Endodermal cell (in vitro differentiated cells): ENCODE data around the gene PCSK4. TPM values are rescaled to one million over a fixed set of nuclear protein-coding genes. Genes with fewer than 3 reads are reported as not detected.

Source experiments
- DNase-seq: peaks from one replicate; pipeline ENCODE4 v3.0.0-alpha.2; 2017
- H3K27ac ChIP-seq: 2 replicates; pipeline ENCODE4 v1.5.1; 2013; ENCODE audit warnings: mild to moderate bottlenecking, low read depth, low read length, moderate library complexity
- H3K27me3 ChIP-seq: 2 replicates; pipeline ENCODE4 v1.6.1; 2013; ENCODE audit warnings: mild to moderate bottlenecking, low read length, moderate library complexity; ENCODE audit not compliant: insufficient read depth, control insufficient read depth, poor library complexity, severe bottlenecking
- H3K36me3 ChIP-seq: 2 replicates; pipeline ENCODE4 v1.7.0; 2013; ENCODE audit warnings: mild to moderate bottlenecking, low read length, moderate library complexity; ENCODE audit not compliant: control insufficient read depth, insufficient read depth
- H3K4me1 ChIP-seq: one replicate; pipeline ENCODE4 v1.7.0; 2013; ENCODE audit warnings: low read length; ENCODE audit not compliant: control insufficient read depth, insufficient read depth
- H3K4me3 ChIP-seq: 2 replicates; pipeline ENCODE4 v1.5.1; 2013; ENCODE audit warnings: mild to moderate bottlenecking, low read length, moderate library complexity
- H3K9ac ChIP-seq: 2 replicates; pipeline ENCODE4 v1.6.1; 2013; ENCODE audit warnings: mild to moderate bottlenecking, low read length, moderate library complexity; ENCODE audit not compliant: poor library complexity, severe bottlenecking; ENCODE audit errors: extremely low read depth
- H3K9me3 ChIP-seq: 2 replicates; pipeline ENCODE4 v1.6.1; 2013; ENCODE audit warnings: mild to moderate bottlenecking, low read length, moderate library complexity; ENCODE audit not compliant: control insufficient read depth
- H3K27ac Mint-ChIP-seq: 2 replicates; pipeline ENCODE4 v1.8.0; 2020; ENCODE audit warnings: mixed read lengths
- H3K27me3 Mint-ChIP-seq: 2 replicates; pipeline ENCODE4 v1.8.0; 2021; ENCODE audit warnings: mild to moderate bottlenecking, mixed read lengths; ENCODE audit not compliant: insufficient read depth
- H3K36me3 Mint-ChIP-seq: 2 replicates; pipeline ENCODE4 v1.8.0; 2020; ENCODE audit warnings: low read depth, mixed read lengths
- H3K4me1 Mint-ChIP-seq: 2 replicates; pipeline ENCODE4 v1.8.0; 2020; ENCODE audit warnings: mixed read lengths
- H3K4me3 Mint-ChIP-seq: 2 replicates; pipeline ENCODE4 v1.8.0; 2020; ENCODE audit warnings: mild to moderate bottlenecking, moderate library complexity, mixed read lengths
- H3K9me3 Mint-ChIP-seq: 2 replicates; pipeline ENCODE4 v1.8.0; 2020; ENCODE audit warnings: mild to moderate bottlenecking, mixed read lengths
- WGBS, 2 experiments: methylation state at CpG; one replicate each; pipeline versions ENCODE4 v1.1.5 to v1.1.7; 2013; ENCODE audit warnings: missing lambda C conversion rate in 2 of 2, mixed read lengths in 1 of 2; ENCODE audit not compliant: insufficient coverage in 1 of 2, insufficient read length in 1 of 2; 5-methylcytosine and 5-hydroxymethylcytosine counted together
- total RNA-seq, 2 donors: library from RNA; stranded (reverse); fragmentation: NEBNext Ultra II Directional in 1 of 2; extraction: Animal tissue kit (Norgen Biotek cat#: 25700) in 1 of 2; gene quantifications; 2 replicates in 1 of 2; 3 replicates in 1 of 2; pipeline ENCODE4 v1.2.1, GENCODE V29; 2021
- TF ChIP-seq, protein P1 (sequence below): fragments of 200-600 bp; sonication (generic); conservative IDR thresholded peaks from 2 replicates; pipeline ENCODE4 v1.5.0; 2021; ENCODE audit warnings: antibody characterized with exemption, mild to moderate bottlenecking

The PCSK4 gene
- total RNA-seq, 2 donors from 2014 or later: 25.2 to 31.6 TPM

DNA sequence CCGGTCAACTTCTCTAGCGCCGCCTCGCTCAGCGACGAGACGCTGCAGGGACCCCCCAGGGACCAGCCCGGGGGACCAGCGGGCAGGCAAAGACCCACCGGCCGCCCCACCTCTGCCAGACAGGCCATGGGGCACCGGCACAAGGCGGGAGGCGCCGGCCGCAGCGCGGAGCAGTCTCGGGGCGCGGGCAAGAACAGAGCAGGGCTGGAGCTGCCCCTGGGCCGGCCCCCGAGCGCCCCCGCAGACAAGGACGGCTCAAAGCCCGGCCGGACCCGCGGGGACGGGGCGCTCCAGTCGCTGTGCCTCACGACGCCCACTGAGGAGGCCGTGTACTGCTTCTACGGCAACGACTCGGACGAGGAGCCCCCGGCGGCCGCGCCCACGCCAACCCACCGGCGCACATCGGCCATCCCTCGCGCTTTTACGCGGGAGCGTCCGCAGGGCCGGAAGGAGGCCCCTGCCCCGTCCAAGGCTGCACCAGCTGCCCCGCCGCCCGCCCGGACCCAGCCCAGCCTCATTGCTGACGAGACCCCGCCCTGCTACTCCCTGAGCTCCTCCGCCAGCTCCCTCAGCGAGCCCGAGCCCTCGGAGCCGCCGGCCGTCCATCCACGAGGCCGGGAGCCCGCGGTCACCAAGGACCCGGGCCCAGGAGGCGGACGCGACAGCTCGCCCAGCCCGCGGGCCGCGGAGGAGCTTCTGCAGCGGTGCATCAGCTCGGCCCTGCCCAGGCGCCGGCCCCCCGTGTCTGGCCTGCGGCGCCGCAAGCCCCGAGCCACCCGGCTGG is 22.5 kb downstream of the PCSK4 start:
- H3K9me3 ChIP-seq: no peaks in the 10 kb centered on the region
- Mint-ChIP-seq H3K4me3 (no peak overlapping the region), H3K9me3 (no peaks in the 10 kb centered on the region), H3K27me3 (peaks cover 72% of the 10 kb centered on the region), H3K27ac (no peak overlapping the region), H3K36me3 (no peaks in the 10 kb centered on the region), H3K4me1 (no peaks in the 10 kb centered on the region)
- TF ChIP-seq, protein P1, sequence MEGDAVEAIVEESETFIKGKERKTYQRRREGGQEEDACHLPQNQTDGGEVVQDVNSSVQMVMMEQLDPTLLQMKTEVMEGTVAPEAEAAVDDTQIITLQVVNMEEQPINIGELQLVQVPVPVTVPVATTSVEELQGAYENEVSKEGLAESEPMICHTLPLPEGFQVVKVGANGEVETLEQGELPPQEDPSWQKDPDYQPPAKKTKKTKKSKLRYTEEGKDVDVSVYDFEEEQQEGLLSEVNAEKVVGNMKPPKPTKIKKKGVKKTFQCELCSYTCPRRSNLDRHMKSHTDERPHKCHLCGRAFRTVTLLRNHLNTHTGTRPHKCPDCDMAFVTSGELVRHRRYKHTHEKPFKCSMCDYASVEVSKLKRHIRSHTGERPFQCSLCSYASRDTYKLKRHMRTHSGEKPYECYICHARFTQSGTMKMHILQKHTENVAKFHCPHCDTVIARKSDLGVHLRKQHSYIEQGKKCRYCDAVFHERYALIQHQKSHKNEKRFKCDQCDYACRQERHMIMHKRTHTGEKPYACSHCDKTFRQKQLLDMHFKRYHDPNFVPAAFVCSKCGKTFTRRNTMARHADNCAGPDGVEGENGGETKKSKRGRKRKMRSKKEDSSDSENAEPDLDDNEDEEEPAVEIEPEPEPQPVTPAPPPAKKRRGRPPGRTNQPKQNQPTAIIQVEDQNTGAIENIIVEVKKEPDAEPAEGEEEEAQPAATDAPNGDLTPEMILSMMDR: no peak
- WGBS, 2 experiments: 7 to 12% methylated on average over 46 to 92 of the region's 92 CpGs
- DNase-seq: peak; percentile 75
- H3K27ac ChIP-seq: no peak overlapping the region
- H3K27me3 ChIP-seq: peaks cover 95% of the 10 kb centered on the region
- no peak overlapping the region for H3K9ac ChIP-seq
- no peak overlapping the region for H3K4me3 ChIP-seq
- peaks cover 12% of the 10 kb centered on the region for H3K4me1 ChIP-seq
- no peaks in the 10 kb centered on the region for H3K36me3 ChIP-seq

DNA sequence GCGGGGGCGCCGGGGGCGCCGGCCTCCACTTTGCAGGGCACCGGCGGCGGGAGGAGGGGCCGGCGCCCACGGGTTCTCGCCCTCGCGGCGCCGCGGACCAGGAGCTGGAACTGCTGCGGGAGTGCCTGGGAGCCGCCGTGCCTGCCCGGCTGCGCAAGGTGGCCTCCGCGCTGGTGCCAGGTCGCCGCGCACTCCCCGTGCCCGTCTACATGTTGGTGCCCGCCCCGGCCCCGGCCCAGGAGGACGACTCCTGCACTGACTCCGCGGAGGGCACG is 23.0 kb downstream of the PCSK4 start:
- peaks cover 67% of the 10 kb centered on the region for H3K27me3 Mint-ChIP-seq
- Histone ChIP-seq H3K27ac (no peak overlapping the region), H3K27me3 (peaks cover 89% of the 10 kb centered on the region), H3K4me3 (no peak overlapping the region), H3K36me3 (no peaks in the 10 kb centered on the region), H3K4me1 (peaks cover 12% of the 10 kb centered on the region), H3K9ac (no peak overlapping the region), H3K9me3 (no peaks in the 10 kb centered on the region)
- WGBS, 2 experiments: 5 to 10% methylated on average over 4 to 36 of the region's 36 CpGs
- H3K4me3 Mint-ChIP-seq: no peak overlapping the region
- no peaks in the 10 kb centered on the region for H3K9me3 Mint-ChIP-seq
- H3K27ac Mint-ChIP-seq: no peak overlapping the region
- no peaks in the 10 kb centered on the region for H3K4me1 Mint-ChIP-seq
- TF ChIP-seq, protein P1: no peak
- no peaks in the 10 kb centered on the region for H3K36me3 Mint-ChIP-seq
- no peak for DNase-seq

DNA sequence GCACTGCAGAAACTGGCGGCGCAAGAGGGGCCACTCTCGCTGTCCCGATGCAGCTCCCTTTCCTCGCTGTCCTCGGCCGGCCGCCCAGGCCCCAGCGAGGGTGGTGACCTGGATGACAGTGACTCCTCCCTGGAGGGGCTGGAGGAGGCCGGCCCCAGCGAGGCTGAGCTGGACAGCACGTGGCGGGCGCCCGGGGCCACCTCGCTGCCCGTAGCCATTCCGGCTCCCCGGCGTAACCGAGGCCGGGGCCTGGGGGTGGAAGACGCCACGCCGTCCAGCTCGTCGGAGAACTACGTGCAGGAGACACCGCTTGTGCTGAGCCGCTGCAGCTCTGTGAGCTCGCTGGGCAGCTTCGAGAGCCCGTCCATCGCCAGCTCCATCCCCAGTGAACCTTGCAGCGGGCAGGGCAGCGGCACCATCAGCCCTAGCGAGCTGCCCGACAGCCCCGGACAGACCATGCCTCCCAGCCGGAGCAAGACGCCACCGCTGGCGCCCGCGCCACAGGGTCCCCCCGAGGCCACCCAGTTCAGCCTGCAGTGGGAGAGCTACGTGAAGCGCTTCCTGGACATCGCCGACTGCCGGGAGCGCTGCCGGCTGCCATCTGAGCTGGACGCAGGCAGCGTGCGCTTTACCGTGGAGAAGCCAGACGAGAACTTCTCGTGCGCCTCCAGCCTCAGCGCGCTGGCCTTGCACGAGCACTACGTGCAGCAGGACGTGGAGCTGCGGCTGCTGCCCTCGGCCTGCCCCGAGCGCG is 23.5 kb downstream of the PCSK4 start:
- Mint-ChIP-seq H3K4me1 (no peaks in the 10 kb centered on the region), H3K4me3 (no peak overlapping the region), H3K27ac (no peak overlapping the region), H3K9me3 (no peaks in the 10 kb centered on the region), H3K36me3 (no peaks in the 10 kb centered on the region), H3K27me3 (peaks cover 62% of the 10 kb centered on the region)
- Histone ChIP-seq H3K9ac (no peak overlapping the region), H3K4me1 (peaks cover 12% of the 10 kb centered on the region), H3K27me3 (peaks cover 84% of the 10 kb centered on the region), H3K9me3 (no peaks in the 10 kb centered on the region), H3K4me3 (no peak overlapping the region), H3K27ac (no peak overlapping the region), H3K36me3 (no peaks in the 10 kb centered on the region)
- TF ChIP-seq, protein P1: no peak
- WGBS, 2 experiments: 15 to 17% methylated on average over 31 to 70 of the region's 70 CpGs
- no peak for DNase-seq
